CD4-positive, alpha-beta memory T cell (primary cell): ENCODE results near the gene SLC25A13. TPM values are rescaled to one million over a fixed set of nuclear protein-coding genes. Genes with fewer than 3 reads are reported as not detected.

Experiments used
- CTCF ChIA-PET: fragments of 350-600 bp; sonication (Branson Sonifier 250); formaldehyde crosslinking; loops from one replicate; lab custom pipeline; 2021; ENCODE audit warnings: inconsistent platforms; ENCODE audit not compliant: partially characterized antibody; lab: Charles Lee
- POLR2A ChIA-PET: fragments of 350-600 bp; sonication (Branson Sonifier 250); formaldehyde crosslinking; loops from one replicate; lab custom pipeline; 2021; ENCODE audit not compliant: partially characterized antibody; lab: Charles Lee
- DNase-seq, 5 donors: peaks; one replicate each; pipeline versions ENCODE4 v3.0.0 to v3.0.0-alpha.2; 2020 to 2022; ENCODE audit warnings: mixed read lengths in 1 of 5
- H3K27ac ChIP-seq: one replicate; pipeline ENCODE4 v1.7.0; 2013; ENCODE audit warnings: low read depth, low read length
- H3K27me3 ChIP-seq: 2 replicates; pipeline ENCODE4 v1.7.0; 2013; ENCODE audit warnings: mild to moderate bottlenecking, low read length, moderate library complexity; ENCODE audit not compliant: insufficient read depth
- H3K36me3 ChIP-seq: 2 replicates; pipeline ENCODE4 v1.7.0; 2013; ENCODE audit warnings: mild to moderate bottlenecking, low read length, moderate library complexity; ENCODE audit not compliant: insufficient read depth
- H3K4me1 ChIP-seq: 2 replicates; pipeline ENCODE4 v1.7.0; 2013; ENCODE audit warnings: mild to moderate bottlenecking, low read length, moderate library complexity; ENCODE audit not compliant: insufficient read depth
- H3K4me3 ChIP-seq, 2 donors: one replicate each; pipeline ENCODE4 v1.7.0; 2013; ENCODE audit warnings: low read length in 2 of 2, mild to moderate bottlenecking in 1 of 2
- H3K9me3 ChIP-seq, 2 donors: one replicate each; pipeline ENCODE4 v1.7.0; 2013; ENCODE audit warnings: low read length in 2 of 2, control low read depth in 1 of 2; ENCODE audit not compliant: control insufficient read depth in 1 of 2
- H3K27ac Mint-ChIP-seq, 7 donors: one replicate each; pipeline ENCODE4 v1.8.0; 2020 to 2021; ENCODE audit warnings: mixed read lengths in 7 of 7, mild to moderate bottlenecking in 6 of 7, inconsistent platforms in 3 of 7, moderate library complexity in 3 of 7
- H3K27me3 Mint-ChIP-seq, 2 donors: one replicate each; pipeline ENCODE4 v1.8.0; 2020 to 2021; ENCODE audit warnings: mixed read lengths in 2 of 2
- H3K36me3 Mint-ChIP-seq, 2 donors: one replicate each; pipeline ENCODE4 v1.8.0; 2020 to 2021; ENCODE audit warnings: mixed read lengths in 2 of 2, inconsistent platforms in 1 of 2, mild to moderate bottlenecking in 1 of 2
- H3K4me1 Mint-ChIP-seq, 4 donors: one replicate each; pipeline ENCODE4 v1.8.0; 2020 to 2021; ENCODE audit warnings: mixed read lengths in 4 of 4, mild to moderate bottlenecking in 1 of 4
- H3K4me3 Mint-ChIP-seq, 8 donors: one replicate each; pipeline ENCODE4 v1.8.0; 2020 to 2021; ENCODE audit warnings: mixed read lengths in 8 of 8, mild to moderate bottlenecking in 7 of 8, moderate library complexity in 6 of 8, inconsistent platforms in 3 of 8
- H3K9me3 Mint-ChIP-seq, 8 donors: one replicate each; pipeline ENCODE4 v1.8.0; 2020 to 2021; ENCODE audit warnings: mixed read lengths in 8 of 8, mild to moderate bottlenecking in 5 of 8, inconsistent platforms in 3 of 8, moderate library complexity in 1 of 8
- intact Hi-C: fragments of 100-400 bp; cut with micrococcal nuclease; formaldehyde crosslinking; loops from one replicate; pipeline ENCODE4 v1.15.1; 2023
- polyA plus RNA-seq, 2 donors: library from polyadenylated mRNA; unstranded; fragments of 300-500 nt; fragmentation: Illumina TruSeq; gene quantifications; one replicate each; pipeline ENCODE4 v1.2.3, GENCODE V29; 2021
- total RNA-seq, 2 experiments: library from RNA; stranded (reverse); gene quantifications; one replicate each; pipeline ENCODE4 v1.2.3, GENCODE V29; 2021

Gene SLC25A13
- total and polyA plus RNA-seq, 4 experiments from 2014 or later, result 5.2 to 12.2 (median 8.2) TPM

DNA sequence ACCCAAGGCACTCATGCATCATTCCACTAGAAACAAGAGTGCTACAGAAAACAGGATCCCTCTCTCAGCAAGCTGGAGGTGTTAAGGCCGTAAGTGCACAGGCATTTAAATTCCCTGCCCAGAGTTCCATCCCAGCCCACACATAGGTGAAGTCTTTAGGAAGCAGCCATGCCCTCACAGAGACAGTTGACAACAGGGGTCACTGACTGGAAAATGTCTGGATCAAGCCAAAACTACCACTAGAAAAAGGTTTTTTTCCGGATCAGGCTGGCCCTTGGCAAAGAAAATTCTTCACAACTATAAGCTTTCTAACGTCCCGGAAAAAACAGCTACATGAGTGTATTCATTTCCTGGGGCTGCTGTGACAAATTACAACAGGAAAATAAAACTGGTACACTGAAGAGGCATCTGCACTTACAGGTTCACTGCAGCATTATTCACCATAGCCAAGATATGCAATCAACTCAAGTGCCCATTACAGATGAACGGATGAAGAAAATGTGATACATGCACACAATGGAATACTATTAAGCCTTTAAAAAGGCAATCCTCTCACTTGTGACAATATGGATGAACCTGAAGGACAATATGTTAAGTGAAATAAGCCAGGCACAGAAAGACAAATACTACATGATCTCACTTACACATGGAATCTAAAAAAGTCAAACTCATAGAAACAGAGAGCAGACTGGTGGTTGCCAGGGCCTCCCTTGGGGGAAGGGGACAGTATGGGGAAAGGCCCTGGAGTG lies 52.5 kb downstream of the SLC25A13 start:
- ChIA-PET CTCF (interaction anchor here (1.2 kb wide), 1 partner anchor 169 kb away, joined by 3 read pairs; no protein-coding TSS in a partner anchor), POLR2A (no interaction called here)
- intact Hi-C loops, result no loop called here
- Histone ChIP-seq H3K27ac (no peak overlapping the region), H3K27me3 (no peaks in the 10 kb centered on the region), H3K4me3 (no peak overlapping the region), H3K9me3 (no peaks in the 10 kb centered on the region), H3K36me3 (no peaks in the 10 kb centered on the region), H3K4me1 (no peaks in the 10 kb centered on the region)
- Mint-ChIP-seq H3K27me3 (no peaks in the 10 kb centered on the region), H3K4me3 (no peak overlapping the region), H3K4me1 (peaks cover 0 to 5% (median 3%) of the 10 kb centered on the region in 4 donors), H3K27ac (peak overlapping the region in 1 of 7 donors; percentile 35), H3K36me3 (peaks cover 25 to 52% of the 10 kb centered on the region in 2 donors), H3K9me3 (peaks cover 0 to 3% (median 0%) of the 10 kb centered on the region in 8 donors)
- no peak for DNase-seq

DNA sequence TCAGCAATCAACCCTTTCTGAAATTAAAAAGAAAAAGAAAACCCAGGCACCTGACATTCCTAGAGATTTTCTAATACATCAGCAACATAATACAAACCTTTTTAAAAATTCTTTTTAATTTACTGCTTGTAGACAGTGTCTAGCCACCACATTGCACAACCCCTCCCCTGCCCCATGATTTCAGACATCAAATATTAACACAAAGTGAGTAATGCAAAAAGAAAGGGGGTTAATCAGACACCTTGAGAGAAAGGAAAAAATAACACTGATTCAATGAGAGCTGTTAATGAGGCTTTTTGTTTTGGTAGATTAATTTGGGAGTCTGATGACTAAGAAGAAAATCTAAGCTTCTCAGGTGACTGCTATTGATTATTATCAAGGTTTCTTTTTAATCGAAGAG lies 55.3 kb downstream of the SLC25A13 start:
- peaks cover 0 to 4% (median 0%) of the 10 kb centered on the region in 8 donors for H3K9me3 Mint-ChIP-seq
- no peaks in the 10 kb centered on the region for H3K27me3 Mint-ChIP-seq
- H3K9me3 ChIP-seq, result no peaks in the 10 kb centered on the region
- no peak overlapping the region for H3K4me3 ChIP-seq
- DNase-seq, result no peak
- no peaks in the 10 kb centered on the region for H3K27me3 ChIP-seq
- H3K27ac Mint-ChIP-seq, result no peak overlapping the region
- ChIA-PET CTCF (no interaction called here), POLR2A (interaction anchor here (0.7 kb wide), 1 partner anchor 18 kb away, joined by 3 read pairs; no protein-coding TSS in a partner anchor)
- no peaks in the 10 kb centered on the region for H3K36me3 ChIP-seq
- no peaks in the 10 kb centered on the region for H3K4me1 ChIP-seq
- intact Hi-C loops, result no loop called here
- H3K36me3 Mint-ChIP-seq, result peaks cover 15 to 47% of the 10 kb centered on the region in 2 donors
- H3K27ac ChIP-seq, result no peak overlapping the region
- no peak overlapping the region for H3K4me3 Mint-ChIP-seq
- H3K4me1 Mint-ChIP-seq, result peaks cover 8 to 19% (median 13%) of the 10 kb centered on the region in 4 donors

DNA sequence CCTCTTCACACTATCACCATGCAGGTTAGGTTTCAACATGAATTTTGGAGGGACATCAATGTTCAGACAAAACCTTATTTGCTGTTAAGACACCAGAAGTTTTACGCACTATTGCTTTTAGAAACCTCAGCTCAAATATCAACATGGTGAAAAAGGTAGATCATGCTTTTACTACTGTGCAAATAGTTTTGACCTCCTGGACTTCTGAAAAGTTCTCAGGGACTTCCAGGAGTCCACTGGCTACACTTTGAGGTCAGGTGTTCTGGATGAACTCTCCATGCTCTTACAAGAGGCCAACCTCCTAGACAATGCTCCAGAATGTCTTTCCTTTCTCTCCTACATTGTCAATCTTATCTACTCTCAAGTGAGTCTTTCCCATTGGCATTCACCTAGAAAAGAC lies 55.9 kb downstream of the SLC25A13 start:
- CTCF ChIA-PET, result no interaction called here
- H3K4me1 Mint-ChIP-seq, result peaks cover 8 to 19% (median 13%) of the 10 kb centered on the region in 4 donors

DNA sequence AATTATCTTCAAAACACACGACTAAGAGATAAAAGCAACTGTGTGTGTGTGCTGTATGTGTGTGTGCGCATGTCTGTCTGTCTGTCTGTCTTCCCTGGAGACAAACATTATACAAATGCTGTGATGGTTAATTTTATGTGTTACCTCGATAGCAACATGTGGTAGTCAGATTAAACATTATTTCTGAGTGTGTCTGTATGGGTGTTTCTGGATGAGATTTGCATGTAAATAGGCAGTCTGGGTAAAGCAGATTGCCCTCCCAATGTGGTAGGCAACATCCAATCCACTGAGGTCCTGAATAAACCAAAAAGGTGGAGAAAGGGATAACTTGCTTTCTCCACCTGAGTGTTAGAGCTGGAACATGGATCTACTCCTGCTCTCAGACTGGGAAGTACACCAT lies 67.9 kb downstream of the SLC25A13 start:
- Mint-ChIP-seq H3K27ac (no peak overlapping the region), H3K27me3 (no peaks in the 10 kb centered on the region), H3K4me3 (no peak overlapping the region), H3K36me3 (peaks cover 22 to 34% of the 10 kb centered on the region in 2 donors), H3K9me3 (peaks cover 0 to 35% (median 26%) of the 10 kb centered on the region in 8 donors), H3K4me1 (peaks cover 7 to 17% (median 14%) of the 10 kb centered on the region in 4 donors)
- intact Hi-C loops, result no loop called here
- POLR2A ChIA-PET, result no interaction called here
- Histone ChIP-seq H3K4me3 (no peak overlapping the region), H3K27me3 (no peaks in the 10 kb centered on the region), H3K36me3 (no peaks in the 10 kb centered on the region), H3K27ac (no peak overlapping the region), H3K4me1 (no peaks in the 10 kb centered on the region), H3K9me3 (no peaks in the 10 kb centered on the region)
- CTCF ChIA-PET, result no interaction called here
- no peak for DNase-seq

More for the DNA sequence above, 55.9 kb downstream of the SLC25A13 start:
- Mint-ChIP-seq H3K4me3 (no peak overlapping the region), H3K9me3 (peaks cover 0 to 4% (median 0%) of the 10 kb centered on the region in 8 donors), H3K27me3 (no peaks in the 10 kb centered on the region), H3K36me3 (peaks cover 14 to 44% of the 10 kb centered on the region in 2 donors), H3K27ac (no peak overlapping the region)
- no peak for DNase-seq
- H3K4me3 ChIP-seq, result no peak overlapping the region
- no peak overlapping the region for H3K27ac ChIP-seq
- POLR2A ChIA-PET, result no interaction called here
- H3K36me3 ChIP-seq, result no peaks in the 10 kb centered on the region
- H3K4me1 ChIP-seq, result no peaks in the 10 kb centered on the region
- intact Hi-C loops, result no loop called here
- H3K27me3 ChIP-seq, result no peaks in the 10 kb centered on the region
- H3K9me3 ChIP-seq, result no peaks in the 10 kb centered on the region

DNA sequence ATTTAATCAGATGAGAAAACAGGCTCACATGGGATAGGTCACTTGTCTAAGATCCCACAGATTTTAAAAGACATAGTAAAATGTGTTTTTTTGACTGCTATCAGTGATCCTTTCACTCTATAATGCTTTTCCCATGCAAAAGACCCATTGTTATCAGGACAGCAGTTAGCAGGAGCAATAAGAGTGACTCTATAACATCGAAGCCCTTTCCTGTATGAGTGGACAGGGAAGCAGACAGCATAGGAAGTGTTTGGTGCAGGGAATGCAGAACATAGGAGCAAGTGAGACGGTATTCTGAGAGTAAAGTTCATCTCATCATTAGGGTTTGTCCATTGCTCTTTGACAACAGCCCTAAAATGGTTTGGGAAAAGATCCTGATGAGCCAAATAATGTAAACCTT lies 68.5 kb downstream of the SLC25A13 start:
- H3K36me3 Mint-ChIP-seq, result peaks cover 21 to 34% of the 10 kb centered on the region in 2 donors
- no peaks in the 10 kb centered on the region for H3K27me3 Mint-ChIP-seq
- H3K4me3 ChIP-seq, result no peak overlapping the region
- no peak overlapping the region for H3K27ac ChIP-seq
- H3K27ac Mint-ChIP-seq, result no peak overlapping the region
- no peaks in the 10 kb centered on the region for H3K4me1 ChIP-seq
- no peak for DNase-seq
- H3K9me3 ChIP-seq, result no peaks in the 10 kb centered on the region
- peaks cover 0 to 31% (median 23%) of the 10 kb centered on the region in 8 donors for H3K9me3 Mint-ChIP-seq
- ChIA-PET POLR2A (no interaction called here), CTCF (no interaction called here)
- H3K36me3 ChIP-seq, result no peaks in the 10 kb centered on the region
- no peak overlapping the region for H3K4me3 Mint-ChIP-seq
- peaks cover 7 to 17% (median 14%) of the 10 kb centered on the region in 4 donors for H3K4me1 Mint-ChIP-seq
- H3K27me3 ChIP-seq, result no peaks in the 10 kb centered on the region
- intact Hi-C loops, result no loop called here

DNA sequence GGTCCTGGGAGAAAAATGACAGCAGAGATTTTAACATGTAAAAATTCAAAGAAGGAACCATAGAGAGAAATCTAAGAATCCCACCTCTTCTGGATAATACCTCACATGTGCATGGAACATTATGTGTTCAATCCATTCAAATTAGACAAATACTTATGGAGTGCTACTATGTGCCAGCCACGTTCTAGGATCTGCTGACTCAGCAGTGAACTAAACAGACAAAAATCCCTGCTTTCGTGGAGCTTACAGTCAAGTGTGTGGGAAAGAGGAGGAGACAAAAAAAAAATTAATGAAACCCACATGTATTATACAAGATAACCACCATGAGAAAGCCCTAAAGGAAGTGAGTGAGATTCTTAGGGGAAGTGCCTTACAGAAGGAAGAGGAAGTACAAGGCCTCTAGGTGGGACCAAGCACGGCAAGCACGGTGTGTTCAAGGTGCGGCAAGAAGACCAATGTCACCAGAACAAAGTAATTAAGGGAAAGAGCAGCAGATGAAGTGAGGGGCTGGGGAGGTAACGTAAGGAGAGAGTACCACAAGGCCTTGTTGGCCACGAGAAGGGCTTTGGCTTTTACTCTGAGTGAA lies 71.0 kb downstream of the SLC25A13 start:
- no peak overlapping the region for H3K27ac ChIP-seq
- H3K27me3 ChIP-seq, result no peaks in the 10 kb centered on the region
- no peak overlapping the region for H3K27ac Mint-ChIP-seq
- ChIA-PET CTCF (no interaction called here), POLR2A (no interaction called here)
- no peak for DNase-seq
- peaks cover 0 to 6% (median 4%) of the 10 kb centered on the region in 8 donors for H3K9me3 Mint-ChIP-seq
- no peaks in the 10 kb centered on the region for H3K36me3 ChIP-seq
- no peaks in the 10 kb centered on the region for H3K27me3 Mint-ChIP-seq
- H3K4me1 ChIP-seq, result no peaks in the 10 kb centered on the region
- peaks cover 7 to 17% (median 13%) of the 10 kb centered on the region in 4 donors for H3K4me1 Mint-ChIP-seq
- no peaks in the 10 kb centered on the region for H3K9me3 ChIP-seq
- no peak overlapping the region for H3K4me3 Mint-ChIP-seq
- H3K36me3 Mint-ChIP-seq, result peaks cover 3 to 18% of the 10 kb centered on the region in 2 donors
- intact Hi-C loops, result no loop called here
- H3K4me3 ChIP-seq, result no peak overlapping the region

DNA sequence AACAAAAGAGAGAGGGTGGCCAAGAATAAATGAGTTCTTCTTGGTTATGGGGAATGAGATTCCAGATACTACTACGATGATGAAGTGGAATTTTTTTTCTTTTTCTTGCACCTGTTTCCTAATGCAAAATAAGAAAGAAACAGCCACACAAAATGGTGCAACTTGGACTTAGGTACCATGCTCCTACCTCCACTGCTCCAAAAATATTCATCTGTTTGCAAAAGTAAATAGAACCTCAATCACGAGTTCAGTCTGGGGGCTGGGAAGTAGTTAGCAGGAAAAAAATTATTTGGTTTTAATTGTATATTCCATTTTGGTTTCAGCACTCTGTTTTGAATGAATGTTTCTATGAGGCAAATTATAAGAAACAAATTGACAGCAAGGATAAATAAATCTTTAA lies 73.5 kb downstream of the SLC25A13 start:
- H3K9me3 Mint-ChIP-seq, result peaks cover 0 to 6% (median 0%) of the 10 kb centered on the region in 8 donors
- no peak for DNase-seq
- Histone ChIP-seq H3K4me1 (no peaks in the 10 kb centered on the region), H3K27ac (no peak overlapping the region), H3K9me3 (no peaks in the 10 kb centered on the region), H3K4me3 (no peak overlapping the region), H3K27me3 (no peaks in the 10 kb centered on the region), H3K36me3 (no peaks in the 10 kb centered on the region)
- H3K27ac Mint-ChIP-seq, result no peak overlapping the region
- ChIA-PET POLR2A (interaction anchor here (0.6 kb wide), 1 partner anchor 18 kb away, joined by 3 read pairs; no protein-coding TSS in a partner anchor), CTCF (interaction anchor here (0.9 kb wide), 1 partner anchor 108 kb away, joined by 3 read pairs; no protein-coding TSS in a partner anchor)
- H3K27me3 Mint-ChIP-seq, result no peaks in the 10 kb centered on the region
- no peak overlapping the region for H3K4me3 Mint-ChIP-seq
- H3K4me1 Mint-ChIP-seq, result peaks cover 7 to 21% (median 17%) of the 10 kb centered on the region in 4 donors
- peaks cover 2 to 23% of the 10 kb centered on the region in 2 donors for H3K36me3 Mint-ChIP-seq
- intact Hi-C loops, result no loop called here
